ENCODE results near the gene ZHX3.
"Not testable (repeated sequence)": the region's sequence is repeated elsewhere in the genome, so short reads cannot be mapped to it uniquely, and the experiment has no call there.

ZHX3 gene

DNA sequence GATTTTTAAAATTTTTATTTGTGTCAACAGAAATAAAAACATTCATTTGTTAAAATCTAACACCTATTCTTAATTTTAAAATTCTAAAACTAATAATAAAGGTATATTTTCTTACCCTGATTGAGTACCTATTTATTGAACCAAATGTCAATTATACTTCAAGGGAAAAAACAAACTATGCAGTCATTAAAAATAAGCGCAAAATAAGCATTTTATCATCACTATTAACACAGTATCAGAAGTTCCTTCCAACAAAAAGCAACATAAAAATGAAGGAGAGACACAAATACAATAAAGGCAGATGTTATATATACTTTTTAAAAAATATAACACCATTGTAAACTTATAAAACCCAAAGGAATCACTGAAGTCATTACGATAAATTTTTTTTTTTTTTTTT lies 52.7 kb downstream of the ZHX3 start:
- intact Hi-C loops (cut with DNase I) = no loop called here
- no peak for DNase-seq

DNA sequence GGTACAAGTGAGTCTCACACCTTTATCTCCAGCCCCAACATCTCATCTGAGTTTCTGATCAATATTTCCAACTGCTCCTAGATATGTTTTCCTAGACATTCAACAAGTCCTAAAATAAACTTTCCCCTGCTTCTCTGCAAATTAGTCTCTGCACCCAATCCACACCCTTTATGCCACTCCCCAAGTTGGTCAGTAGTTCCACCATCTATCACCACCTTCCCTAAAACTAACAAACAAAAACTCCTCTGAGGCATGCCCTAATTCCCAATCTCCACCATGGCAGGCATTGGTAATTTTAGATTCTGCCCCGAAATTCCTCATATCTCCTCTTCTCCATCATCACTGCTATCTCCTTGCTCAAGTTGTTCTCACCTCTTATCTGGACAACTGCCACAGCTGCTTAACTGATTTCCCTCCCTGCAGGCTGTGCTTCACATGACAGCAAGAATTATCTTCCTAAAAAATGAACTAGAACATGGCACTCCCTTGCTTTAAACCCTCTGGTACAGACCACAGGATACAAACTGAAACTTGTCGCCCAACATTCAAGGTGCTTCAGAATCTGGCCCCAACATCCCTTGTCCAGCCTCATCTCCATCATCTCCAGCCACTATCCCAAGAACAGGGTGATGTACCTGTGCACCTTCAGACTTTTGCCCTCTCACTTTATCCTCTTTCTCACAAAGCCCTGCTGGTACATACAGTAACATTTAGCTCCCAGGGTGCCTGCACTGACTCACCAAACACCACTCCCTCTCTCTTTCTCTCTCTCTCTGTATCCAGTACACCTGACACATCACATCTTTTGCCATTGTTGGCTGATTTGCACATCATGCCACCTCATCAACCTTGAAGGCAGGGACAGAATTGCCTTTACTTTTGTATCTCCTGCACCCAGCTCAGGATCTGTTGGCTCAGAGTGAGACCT lies 55.5 kb downstream of the ZHX3 start:
- no peak for DNase-seq
- intact Hi-C loops (cut with DNase I) = no loop called here

GRCh38 chr20:41261260-41261659 lies 56.3 kb downstream of the ZHX3 start:
- DNase-seq = no peak
- intact Hi-C loops (cut with DNase I) = no loop called here

GRCh38 chr20:41260734-41261220 lies 56.8 kb downstream of the ZHX3 start:
- intact Hi-C loops (cut with DNase I) = no loop called here
- DNase-seq = no peak

GRCh38 chr20:41259309-41259708 lies 58.2 kb downstream of the ZHX3 start:
- no peak for DNase-seq
- intact Hi-C loops (cut with DNase I) = no loop called here

- intact Hi-C loops (cut with DNase I) = no loop called here
- DNase-seq = no peak
These were observed 59.1 kb downstream of the ZHX3 start for GRCh38 chr20:41258474-41258873.

DNA sequence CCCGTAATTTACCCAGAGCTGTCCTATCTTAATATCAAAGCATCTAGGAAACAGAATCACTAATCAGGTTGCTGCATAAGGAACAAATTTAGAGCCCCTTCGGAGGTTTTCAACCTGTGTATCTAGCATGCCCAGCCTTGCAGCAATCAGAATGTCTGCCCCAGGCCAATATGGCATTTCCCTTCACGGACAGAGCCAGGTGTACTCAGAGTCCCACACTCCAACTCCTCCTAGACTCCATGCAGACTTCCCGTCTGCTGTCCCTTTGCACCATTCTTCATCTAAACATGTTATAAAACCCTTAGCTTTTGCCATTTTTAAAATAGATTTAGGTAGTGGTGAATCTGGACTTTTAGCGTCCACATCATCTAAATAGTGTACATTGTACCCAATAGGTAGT lies 61.0 kb downstream of the ZHX3 start:
- intact Hi-C loops (cut with DNase I) = no loop called here
- no peak for DNase-seq

DNA sequence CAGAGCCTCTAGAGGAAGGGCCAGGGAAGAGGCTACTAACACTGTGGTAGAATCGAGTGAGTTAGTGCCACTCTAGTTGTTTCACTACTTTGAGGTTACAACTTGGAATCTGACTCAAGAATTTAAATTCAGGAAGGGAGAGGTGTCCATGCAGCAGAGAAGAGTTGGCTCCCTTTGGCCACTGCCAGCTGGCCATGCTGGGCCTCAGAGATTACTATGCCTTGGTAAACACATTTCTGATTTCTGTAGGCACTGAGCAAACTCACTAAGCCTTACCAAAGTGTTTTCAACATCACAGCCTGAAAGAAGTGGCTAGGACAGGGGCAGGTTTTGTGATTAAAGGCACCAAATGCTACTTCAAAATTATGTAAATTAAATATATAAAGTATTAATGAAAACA lies 61.9 kb downstream of the ZHX3 start:
- no peak for DNase-seq
- intact Hi-C loops (cut with DNase I) = no loop called here

DNA sequence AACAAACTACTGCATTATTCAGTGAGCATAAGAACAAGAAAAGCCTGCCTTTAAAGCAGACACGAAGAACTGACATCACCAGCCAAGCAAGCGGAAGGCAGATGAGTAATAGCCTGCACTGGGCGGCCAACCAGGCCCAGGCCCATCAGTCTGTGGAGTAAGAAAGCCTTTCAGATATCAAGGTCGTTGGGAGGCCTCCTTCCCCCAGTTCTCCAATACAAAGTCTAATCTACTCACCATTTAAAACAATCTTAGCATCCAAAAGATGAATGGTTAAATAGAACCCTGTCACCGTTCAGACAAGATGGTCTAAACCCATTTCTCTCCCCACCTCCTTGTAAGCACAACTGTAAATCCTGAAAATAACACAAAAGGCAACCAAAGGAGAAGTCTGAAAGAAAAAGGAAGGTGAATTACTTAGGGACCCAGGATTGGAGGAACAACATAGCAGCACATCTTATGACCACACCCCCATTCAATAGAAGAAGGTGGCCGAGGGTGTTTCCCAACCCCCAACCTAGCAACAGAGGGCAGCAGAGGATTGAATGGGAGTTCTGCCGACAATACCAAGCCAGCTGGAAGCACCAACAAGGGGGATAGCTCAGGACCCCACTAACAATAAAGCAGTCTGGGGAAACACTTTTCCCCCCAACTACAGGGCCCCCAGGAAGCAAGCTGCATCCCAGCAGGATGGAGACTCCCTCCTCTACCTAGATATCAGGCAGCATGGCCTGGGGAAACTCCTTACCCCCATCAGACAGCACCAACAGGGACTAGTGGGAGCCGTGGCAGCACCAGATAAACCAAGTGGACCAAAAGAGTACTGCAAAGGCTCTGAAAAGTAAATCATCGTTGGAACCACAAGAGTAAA lies 67.9 kb downstream of the ZHX3 start:
- DNase-seq = peak; percentile 54 to 94 (median 62)
- intact Hi-C loops (cut with DNase I) = loop anchor here (2.0 to 5.0 kb wide), 3 partner anchors 67 to 93 kb away; partner anchors contain the start of genes LPIN3 and ZHX3

DNA sequence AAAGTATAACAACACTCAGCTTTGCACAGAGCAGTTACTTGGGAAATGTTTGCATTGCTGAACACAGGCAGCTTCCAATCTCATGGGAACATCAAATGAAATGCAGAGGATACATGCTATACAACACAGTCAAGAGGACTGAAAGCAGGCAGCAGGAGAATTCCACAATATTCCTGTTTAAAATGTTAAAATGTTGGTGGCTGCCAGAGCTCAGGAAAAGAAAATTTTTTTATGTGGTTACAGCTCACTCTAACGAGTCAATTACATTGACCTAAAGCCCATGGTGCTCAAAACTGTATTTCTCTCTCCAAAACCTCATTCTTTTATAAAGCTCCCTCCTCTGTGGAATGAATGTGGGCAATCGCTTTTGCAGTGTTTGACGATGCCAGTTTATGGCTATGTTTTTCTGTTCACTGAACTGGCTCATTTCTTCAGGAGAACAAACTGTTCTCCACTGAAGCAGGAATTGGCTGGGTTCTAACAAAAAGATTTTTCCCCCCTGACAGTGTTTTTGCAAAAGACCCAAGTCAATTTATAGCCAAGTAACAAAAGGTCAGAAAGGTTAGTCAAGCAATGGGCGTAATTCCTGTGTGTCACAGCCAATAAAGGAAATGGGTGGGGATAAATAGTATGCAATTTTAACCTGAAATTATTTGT lies 69.0 kb downstream of the ZHX3 start:
- intact Hi-C loops (cut with DNase I) = loop anchor here (2.0 to 5.0 kb wide), 3 partner anchors 68 to 94 kb away; partner anchors contain the start of genes LPIN3 and ZHX3
- DNase-seq = no peak

DNA sequence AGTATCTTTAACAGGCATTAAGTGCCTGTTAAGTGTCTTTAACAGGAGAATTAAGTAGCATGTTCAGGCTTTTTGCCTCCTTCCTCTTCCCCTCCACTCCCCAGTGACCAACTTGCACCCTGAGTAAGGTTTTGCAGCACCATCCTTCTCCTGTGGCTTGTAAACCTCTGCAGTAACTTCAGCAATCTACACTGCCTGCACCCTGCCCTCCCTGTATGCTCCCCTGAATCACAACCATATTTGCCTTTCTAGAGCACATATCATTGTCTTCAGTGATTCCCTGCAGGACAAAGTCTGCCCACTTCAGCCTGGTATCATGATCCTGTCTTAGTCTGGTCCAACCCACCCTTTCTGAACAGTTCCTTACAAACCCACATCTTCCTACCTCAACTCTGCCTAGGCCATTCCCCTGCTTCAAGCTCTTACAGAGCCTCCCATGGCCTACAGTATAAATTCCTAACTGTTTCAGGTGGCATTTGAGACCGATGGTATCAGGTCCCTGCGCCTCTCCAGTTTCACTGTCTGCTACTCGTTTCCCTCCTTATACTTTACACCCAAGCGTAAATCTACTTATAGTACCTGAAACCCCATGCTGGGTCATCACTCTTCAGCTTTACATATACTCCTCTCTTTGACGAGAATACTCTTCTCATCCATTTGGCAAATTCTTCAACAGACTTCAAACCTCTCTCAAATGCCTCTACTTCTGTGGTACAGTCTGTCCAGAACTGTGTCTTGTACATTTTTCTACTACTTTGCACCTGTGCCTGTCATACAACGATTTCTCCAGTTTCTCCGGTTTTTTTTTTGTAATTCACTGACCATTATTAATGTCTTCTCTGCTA lies 69.8 kb downstream of the ZHX3 start:
- intact Hi-C loops (cut with DNase I) = loop anchor here (2.0 to 5.0 kb wide), 3 partner anchors 69 to 95 kb away; partner anchors contain the start of genes LPIN3 and ZHX3

GRCh38 chr20:41245086-41245707 lies 72.3 kb downstream of the ZHX3 start:
- peak in 3 of 10 donors; percentile 36 to 84 (median 37) for DNase-seq
- intact Hi-C loops (cut with DNase I) = loop anchor here (5.0 kb wide), 2 partner anchors 73 to 97 kb away; partner anchors contain the start of gene LPIN3

More for the DNA sequence above, 69.8 kb downstream of the ZHX3 start:
- DNase-seq = no peak

- intact Hi-C loops (cut with DNase I) = no loop called here
- no peak for DNase-seq
These were observed 74.7 kb downstream of the ZHX3 start for GRCh38 chr20:41242807-41243206.

DNA sequence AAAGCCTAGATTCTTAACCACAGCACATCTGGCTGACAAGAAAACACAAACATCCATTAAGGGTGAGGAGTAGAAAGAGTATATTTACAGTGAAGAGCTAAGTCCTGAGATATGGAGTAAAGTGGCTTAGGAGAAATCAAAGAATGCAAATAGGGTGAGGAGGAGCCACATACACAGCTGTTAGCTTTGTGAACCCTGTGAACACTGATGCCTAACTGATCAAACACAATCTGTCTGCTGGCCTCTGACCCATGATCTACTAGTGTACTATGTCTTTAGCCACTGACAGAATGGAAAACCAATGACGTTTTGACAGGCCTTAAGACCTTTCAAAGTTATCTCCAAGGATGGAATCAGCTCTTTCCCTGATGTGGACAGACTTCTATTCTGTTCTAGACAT lies 75.2 kb downstream of the ZHX3 start:
- intact Hi-C loops (cut with DNase I) = no loop called here
- DNase-seq = no peak

DNA sequence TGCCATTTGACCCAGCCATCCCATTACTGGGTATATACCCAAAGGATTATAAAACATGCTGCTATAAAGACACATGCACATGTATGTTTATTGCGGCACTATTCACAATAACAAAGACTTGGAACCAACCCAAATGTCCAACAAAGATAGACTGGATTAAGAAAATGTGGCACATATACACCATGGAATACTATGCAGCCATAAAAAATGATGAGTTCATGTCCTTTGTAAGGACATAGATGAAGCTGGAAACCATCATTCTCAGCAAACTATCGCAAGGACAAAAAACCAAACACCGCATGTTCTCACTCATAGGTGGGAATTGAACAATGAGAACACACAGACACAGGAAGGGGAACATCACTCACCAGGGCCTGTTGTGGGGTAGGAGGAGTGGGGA lies 80.3 kb downstream of the ZHX3 start:
- intact Hi-C loops (cut with DNase I); DNase-seq: not testable (repeated sequence)

DNA sequence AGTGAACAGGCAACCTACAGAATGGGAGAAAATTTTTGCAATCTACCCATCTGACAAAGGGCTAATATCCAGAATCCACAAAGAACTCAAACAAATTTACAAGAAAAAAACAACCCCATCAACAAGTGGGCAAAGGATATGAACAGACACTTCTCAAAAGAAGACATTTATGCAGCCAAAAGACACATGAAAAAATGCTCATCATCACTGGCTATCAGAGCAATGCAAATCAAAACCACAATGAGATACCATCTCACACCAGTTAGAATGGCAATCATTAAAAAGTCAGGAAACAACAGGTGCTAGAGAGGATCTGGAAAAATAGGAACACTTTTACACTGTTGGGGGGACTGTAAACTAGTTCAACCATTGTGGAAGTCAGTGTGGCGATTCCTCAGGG lies 80.7 kb downstream of the ZHX3 start:
- intact Hi-C loops (cut with DNase I); DNase-seq: not testable (repeated sequence)

GRCh38 chr20:41234546-41234945 lies 83.0 kb downstream of the ZHX3 start:
- intact Hi-C loops (cut with DNase I) = loop anchor here (5.0 kb wide), 1 partner anchor 108 kb away; the partner anchor contains the start of gene LPIN3
- DNase-seq = peak; percentile 50 to 93 (median 70)

GRCh38 chr20:41234041-41234440 lies 83.5 kb downstream of the ZHX3 start:
- intact Hi-C loops (cut with DNase I) = loop anchor here (5.0 kb wide), 1 partner anchor 108 kb away; the partner anchor contains the start of gene LPIN3
- no peak for DNase-seq
